Esophagus squamous epithelium (tissue), 5 donors: Measurements from ENCODE around the gene SMAD3. TPM values are rescaled to one million over a fixed set of nuclear protein-coding genes. Genes with fewer than 3 reads are reported as not detected.

Experiments
- DNase-seq: peaks from one replicate; lab custom pipeline; 2025; lab: John Stamatoyannopoulos, UW
- H3K27ac ChIP-seq, 4 donors: fragments of 200-600 bp; sonication (generic); one replicate each; pipeline ENCODE4 v1.5.1; 2016 to 2019; ENCODE audit warnings: mild to moderate bottlenecking in 1 of 4
- H3K27me3 ChIP-seq, 4 donors: fragments of 200-600 bp; sonication (generic); 1 replicate in 3 of 4; 2 replicates in 1 of 4; pipeline versions ENCODE4 v1.5.1 to v1.6.0; 2017 to 2021; ENCODE audit warnings: antibody characterized with exemption in 1 of 4
- H3K36me3 ChIP-seq, 3 donors: fragments of 200-600 bp; sonication (generic); one replicate each; pipeline ENCODE4 v1.5.1; 2016 to 2019
- H3K4me1 ChIP-seq, 3 donors: fragments of 200-600 bp; sonication (generic); one replicate each; pipeline ENCODE4 v1.5.1; 2017 to 2019
- H3K4me3 ChIP-seq, 4 donors: fragments of 200-600 bp; sonication (generic); 1 replicate in 3 of 4; 2 replicates in 1 of 4; pipeline ENCODE4 v1.5.1; 2016 to 2019; ENCODE audit warnings: mild to moderate bottlenecking in 2 of 4, moderate library complexity in 1 of 4
- H3K9me3 ChIP-seq, 3 donors: fragments of 200-600 bp; sonication (generic); one replicate each; pipeline ENCODE4 v1.5.1; 2016 to 2019
- CTCF ChIP-seq, 6 experiments: fragments of 450-650 bp in 4 of 6; fragments of 200-600 bp in 2 of 6; sonication (generic) in 2 of 6; IDR thresholded peaks; one replicate each; pipeline ENCODE4 v1.5.1; 2016 to 2019; ENCODE audit warnings: antibody characterized with exemption in 6 of 6, mild to moderate bottlenecking in 4 of 6, moderate library complexity in 4 of 6
- POLR2A ChIP-seq, 4 donors: fragments of 450-650 bp; IDR thresholded peaks; one replicate each; pipeline ENCODE4 v1.6.1; 2017; ENCODE audit warnings: antibody characterized with exemption in 4 of 4, mild to moderate bottlenecking in 4 of 4, moderate library complexity in 3 of 4
- WGBS, 2 donors: methylation state at CpG; one replicate each; pipeline ENCODE4 v1.1.5; 2018; 5-methylcytosine and 5-hydroxymethylcytosine counted together
- intact Hi-C: fragments of 100-400 bp; cut with DNase I; formaldehyde crosslinking; loops from one replicate; pipeline ENCODE4 v1.15.0; 2022
- total RNA-seq, 4 donors: library from RNA; depleted of rRNA; stranded (reverse); fragments of >200 nt; gene quantifications; one replicate each; pipeline ENCODE4 v1.1.0, GENCODE V29; 2016
- donor health status: DM: yes; HTN: yes; CAD: no.

SMAD3 gene
- total RNA-seq, 4 donors from 2014 or later = 70.8 to 134 (median 105) TPM

DNA sequence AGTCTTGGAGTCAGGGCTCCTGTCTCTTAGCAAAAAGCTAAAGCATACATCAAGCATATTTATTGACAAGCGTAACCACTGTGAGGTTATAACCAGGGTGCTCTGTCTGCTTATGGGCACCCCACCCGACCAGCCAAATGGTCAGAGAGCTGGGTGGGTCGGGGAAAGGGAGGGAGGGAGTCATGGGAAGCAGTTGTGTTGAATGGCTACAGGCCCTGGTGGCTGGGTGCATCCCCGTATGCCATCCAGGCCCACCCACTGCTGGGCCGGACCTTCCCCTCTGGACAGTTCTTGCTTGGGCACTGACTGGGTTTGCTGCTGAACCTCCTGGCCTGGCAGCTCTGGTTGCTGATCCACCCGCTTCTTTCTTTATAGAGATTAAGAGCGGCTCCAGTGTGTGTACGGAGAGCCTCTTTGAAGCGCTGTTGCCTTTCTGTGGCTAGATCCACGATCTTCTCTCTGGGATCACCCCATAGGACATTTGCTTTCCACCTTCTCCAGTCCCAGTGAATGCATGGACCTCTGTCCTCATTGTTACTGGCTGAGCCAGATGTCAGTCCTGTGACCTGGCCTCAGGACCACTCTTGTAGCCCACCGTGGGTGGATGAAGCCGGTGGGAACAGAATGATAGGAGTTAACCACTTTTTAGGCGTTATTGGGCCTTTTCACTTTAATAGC lies 59.6 kb downstream of the SMAD3 start:
- H3K27ac ChIP-seq = peak overlapping the region; percentile 90 to 95 (median 92)

DNA sequence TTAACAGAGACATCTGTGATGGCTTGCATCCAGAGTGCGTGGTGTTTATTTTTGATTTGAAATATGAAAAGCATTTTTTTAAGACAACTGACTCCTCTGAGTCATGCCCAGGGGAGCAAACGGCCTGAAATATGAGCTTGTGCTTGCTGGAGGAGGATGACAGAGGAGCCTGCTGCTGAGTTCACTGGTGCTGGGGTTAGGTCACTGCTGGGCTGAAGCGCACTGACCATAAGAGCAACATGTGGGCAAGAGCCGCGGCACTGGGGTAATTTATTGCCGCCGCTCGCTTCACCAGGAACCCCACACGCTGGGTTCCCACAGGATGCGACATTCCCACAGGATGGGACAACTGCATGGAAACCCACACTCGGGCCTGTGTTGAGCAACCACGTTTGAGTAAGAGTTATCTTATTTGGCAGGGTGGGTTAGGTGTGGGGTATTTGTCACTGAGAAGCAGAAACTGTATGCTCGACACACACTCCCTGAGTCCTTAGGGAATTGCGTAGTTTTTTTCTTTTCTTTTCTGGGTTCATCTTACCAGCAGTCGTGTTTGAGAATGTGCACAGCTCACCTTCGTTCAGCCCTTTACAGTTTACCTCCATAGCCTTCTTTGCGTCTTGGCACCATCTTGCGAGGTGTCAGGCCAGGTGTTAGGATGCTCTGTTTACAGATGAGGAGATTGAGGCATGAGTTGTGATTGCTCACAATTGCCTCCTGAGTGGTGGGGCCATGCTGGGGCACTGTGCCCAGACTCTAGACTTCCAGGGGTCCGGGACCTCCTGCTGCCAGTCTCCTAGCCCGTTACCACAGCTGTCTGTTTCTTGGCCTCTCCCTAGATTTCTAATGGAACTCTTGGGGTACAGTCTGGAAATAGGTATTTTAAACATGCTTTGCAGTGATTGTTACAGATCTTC lies 60.4 kb downstream of the SMAD3 start:
- H3K4me3 ChIP-seq = peak overlapping the region in 2 of 4 donors; percentile 12 to 33
- intact Hi-C loops = no loop called here
- no peaks in the 10 kb centered on the region for H3K9me3 ChIP-seq
- no peaks in the 10 kb centered on the region for H3K27me3 ChIP-seq
- no peaks in the 10 kb centered on the region for H3K36me3 ChIP-seq
- WGBS, 2 donors = 21 to 45% methylated on average over 15 to 18 of the region's 20 CpGs
- no peak for DNase-seq
- TF ChIP-seq POLR2A (IDR thresholded peaks at IDR 0.05) (no peak), CTCF (IDR thresholded peaks at IDR 0.05) (no peak)
- peaks cover 59 to 97% (median 79%) of the 10 kb centered on the region in 3 donors for H3K4me1 ChIP-seq
- peak overlapping the region; percentile 90 to 95 (median 92) for H3K27ac ChIP-seq

More for the DNA sequence above, 59.6 kb downstream of the SMAD3 start:
- no peaks in the 10 kb centered on the region for H3K36me3 ChIP-seq
- H3K4me3 ChIP-seq = peak overlapping the region in 2 of 4 donors; percentile 1 to 12
- TF ChIP-seq POLR2A (IDR thresholded peaks at IDR 0.05) (no peak), CTCF (IDR thresholded peaks at IDR 0.05) (no peak)
- H3K27me3 ChIP-seq = no peaks in the 10 kb centered on the region
- WGBS, 2 donors = 45 to 52% methylated on average over 8 to 12 of the region's 13 CpGs
- no peaks in the 10 kb centered on the region for H3K9me3 ChIP-seq
- DNase-seq = no peak
- peaks cover 62 to 97% (median 79%) of the 10 kb centered on the region in 3 donors for H3K4me1 ChIP-seq
- intact Hi-C loops = no loop called here

GRCh38 chr15:67126551-67127330 lies 61.3 kb downstream of the SMAD3 start:
- 68 to 71% methylated on average over 12 to 16 of the region's 16 CpGs for WGBS, 2 donors
- intact Hi-C loops = no loop called here
- TF ChIP-seq CTCF (IDR thresholded peaks at IDR 0.05) = no peak
- no peak for TF ChIP-seq POLR2A (IDR thresholded peaks at IDR 0.05)
- H3K36me3 ChIP-seq = no peaks in the 10 kb centered on the region
- H3K4me3 ChIP-seq = no peak overlapping the region
- H3K4me1 ChIP-seq = peaks cover 58 to 97% (median 79%) of the 10 kb centered on the region in 3 donors
- DNase-seq = no peak
- H3K27me3 ChIP-seq = no peaks in the 10 kb centered on the region
- H3K9me3 ChIP-seq = no peaks in the 10 kb centered on the region
- peak overlapping the region; percentile 90 to 95 (median 92) for H3K27ac ChIP-seq

GRCh38 chr15:67127331-67127664 lies 61.9 kb downstream of the SMAD3 start:
- Histone ChIP-seq H3K27me3 (no peaks in the 10 kb centered on the region), H3K9me3 (no peaks in the 10 kb centered on the region), H3K27ac (peak overlapping the region; percentile 90 to 95 (median 92)), H3K4me3 (no peak overlapping the region), H3K36me3 (no peaks in the 10 kb centered on the region), H3K4me1 (peaks cover 52 to 97% (median 79%) of the 10 kb centered on the region in 3 donors)
- no peak for DNase-seq
- TF ChIP-seq CTCF (IDR thresholded peaks at IDR 0.05) (no peak), POLR2A (IDR thresholded peaks at IDR 0.05) (no peak)
- 35 to 67% methylated on average over 5 of the region's 5 CpGs for WGBS, 2 donors
- intact Hi-C loops = no loop called here
